HCT116 (cell line): Measurements from ENCODE around the gene BRCA2. TPM values are rescaled to one million over a fixed set of nuclear protein-coding genes. Genes with fewer than 3 reads are reported as not detected.

ENCODE experiments used
- ATAC-seq: fragments of 200-7000 bp; cut with Tn5 transposase; 2 replicates; pipeline ENCODE4 v1.9.1; 2020; ENCODE audit warnings: mild to moderate bottlenecking, moderate library complexity
- BruUV-seq: library from RNA; stranded (reverse); fragments of 400-500 nt; replicated peaks from 2 replicates; lab custom pipeline; 2021; lab: Mats Ljungman, UMichigan
- CTCF ChIA-PET: fragments of 300-600 bp; sonication (Branson Sonifier 250); formaldehyde crosslinking; loops from one replicate; lab custom pipeline; 2021; ENCODE audit warnings: antibody characterized with exemption; lab: Charles Lee
- POLR2A ChIA-PET: fragments of 300-600, 350-600 bp; sonication (Branson Sonifier 250); formaldehyde crosslinking; loops from one replicate; lab custom pipeline; 2021; ENCODE audit warnings: antibody characterized with exemption; lab: Charles Lee
- RAD21 ChIA-PET, 2 experiments: fragments of 300-600 bp; sonication (Branson Sonifier 250); formaldehyde crosslinking; loops; one replicate each; lab custom pipeline; 2023; ENCODE audit warnings: low total read pairs in 2 of 2; ENCODE audit not compliant: uncharacterized antibody in 2 of 2, unreplicated experiment in 2 of 2, low non-redundant PET in 1 of 2; lab: Charles Lee
- DNase-seq: peaks from one replicate; pipeline ENCODE4 v3.0.0-alpha.2; 2010; ENCODE audit warnings: low read depth, low spot score
- H2AFZ ChIP-seq: fragments of 200-600 bp; shearing (Covaris generic), sonication (generic); 2 replicates; pipeline ENCODE4 v1.6.1; 2017; ENCODE audit warnings: low read depth, mixed run types, mixed read lengths, antibody characterized with exemption, low read length; ENCODE audit not compliant: poor library complexity, severe bottlenecking
- H3K27ac ChIP-seq: 2 replicates; pipeline ENCODE4 v1.5.1; 2012; ENCODE audit warnings: low read depth, low read length
- H3K27me3 ChIP-seq: fragments of 200-600 bp; sonication (generic); 2 replicates; pipeline ENCODE4 v1.6.1; 2016; ENCODE audit warnings: mixed run types, low read length, mixed read lengths; ENCODE audit not compliant: insufficient read depth
- H3K36me3 ChIP-seq, 2 experiments: fragments of 200-500 bp in 1 of 2; fragments of 200-600 bp in 1 of 2; sonication (Bioruptor generic) in 1 of 2; sonication (generic) in 1 of 2; 2 replicates each; pipeline versions ENCODE4 v1.5.1 to v1.6.1; 2014 to 2016; ENCODE audit warnings: low read length in 2 of 2, inconsistent platforms in 1 of 2, mixed read lengths in 1 of 2, mixed run types in 1 of 2; ENCODE audit not compliant: insufficient read depth in 2 of 2, control insufficient read depth in 1 of 2
- H3K4me1 ChIP-seq, 2 experiments: fragments of 200-600 bp in 1 of 2; sonication (generic) in 1 of 2; 2 replicates each; pipeline versions ENCODE4 v1.5.1 to v1.6.1; 2012 to 2017; ENCODE audit warnings: low read length in 2 of 2, inconsistent platforms in 1 of 2, mild to moderate bottlenecking in 1 of 2, mixed read lengths in 1 of 2, mixed run types in 1 of 2, moderate library complexity in 1 of 2; ENCODE audit not compliant: insufficient read depth in 2 of 2, control insufficient read depth in 1 of 2
- H3K4me2 ChIP-seq: fragments of 200-600 bp; sonication (generic); 2 replicates; pipeline ENCODE4 v1.6.1; 2017; ENCODE audit warnings: mixed run types, low read length, mixed read lengths
- H3K4me3 ChIP-seq, 2 experiments: fragments of 200-600 bp in 1 of 2; sonication (generic) in 1 of 2; replicated peaks in 1 of 2; 2 replicates each; pipeline ENCODE4 v1.5.1; 2011 to 2016; ENCODE audit warnings: low read length in 2 of 2, control low read depth in 1 of 2, low read depth in 1 of 2, mild to moderate bottlenecking in 1 of 2, mixed read lengths in 1 of 2, mixed run types in 1 of 2
- H3K79me2 ChIP-seq: fragments of 200-600 bp; sonication (generic); 2 replicates; pipeline ENCODE4 v1.6.1; 2017; ENCODE audit warnings: mild to moderate bottlenecking, mixed run types, low read length, moderate library complexity, mixed read lengths; ENCODE audit not compliant: insufficient read depth
- H3K9ac ChIP-seq: fragments of 200-600 bp; sonication (generic); 2 replicates; pipeline ENCODE4 v1.6.1; 2016; ENCODE audit warnings: low read length, mixed read lengths
- H3K9me2 ChIP-seq: fragments of 200-600 bp; sonication (generic), shearing (Covaris generic); 2 replicates; pipeline ENCODE4 v1.6.1; 2017; ENCODE audit warnings: mixed run types, mild to moderate bottlenecking, moderate library complexity; ENCODE audit not compliant: insufficient read depth
- H3K9me3 ChIP-seq, 2 experiments: fragments of 200-500 bp in 1 of 2; fragments of 200-600 bp in 1 of 2; sonication (Bioruptor generic) in 1 of 2; sonication (generic) in 1 of 2; 2 replicates each; pipeline ENCODE4 v1.6.1; 2014 to 2017; ENCODE audit warnings: low read length in 2 of 2, mixed read lengths in 2 of 2, inconsistent platforms in 1 of 2, low read depth in 1 of 2, mild to moderate bottlenecking in 1 of 2, mixed run types in 1 of 2, moderate library complexity in 1 of 2; ENCODE audit not compliant: control insufficient read depth in 1 of 2, insufficient read depth in 1 of 2
- H4K20me1 ChIP-seq: fragments of 200-600 bp; sonication (generic), shearing (Covaris generic); 2 replicates; pipeline ENCODE4 v1.6.1; 2017; ENCODE audit warnings: mixed run types, mild to moderate bottlenecking, moderate library complexity; ENCODE audit not compliant: insufficient read depth
- EZH2phosphoT487 ChIP-seq: fragments of 200-600 bp; IDR thresholded peaks from 2 replicates; pipeline ENCODE4 v1.6.1; 2018; ENCODE audit warnings: antibody characterized with exemption, borderline replicate concordance
- FOSL1 ChIP-seq: IDR thresholded peaks from 2 replicates; pipeline ENCODE4 v1.6.1; 2012; ENCODE audit warnings: low read depth
- POLR2A ChIP-seq: IDR thresholded peaks from 2 replicates; pipeline ENCODE4 v1.7.0; 2011; ENCODE audit warnings: borderline replicate concordance; ENCODE audit not compliant: insufficient read depth, insufficient read length; ENCODE audit errors: extremely low read depth
- RAD21 ChIP-seq: IDR thresholded peaks from 2 replicates; pipeline ENCODE4 v1.6.1; 2012; ENCODE audit warnings: low read depth, mild to moderate bottlenecking
- YY1 ChIP-seq: IDR thresholded peaks from 2 replicates; pipeline ENCODE4 v1.6.1; 2011; ENCODE audit warnings: low read length, low read depth, moderate library complexity, mild to moderate bottlenecking; ENCODE audit not compliant: insufficient replicate concordance; ENCODE audit errors: extremely low read depth
- ZFX ChIP-seq: fragments of 450-650 bp; IDR thresholded peaks from 2 replicates; pipeline ENCODE4 v1.6.1; 2017
- ZNF274 ChIP-seq: fragments of 200-500 bp; sonication (Bioruptor generic); IDR thresholded peaks from 2 replicates; pipeline ENCODE4 v1.6.1; 2014; ENCODE audit warnings: mild to moderate bottlenecking, low read depth, low read length, inconsistent platforms
- intact Hi-C: fragments of 100-400 bp; cut with micrococcal nuclease; formaldehyde crosslinking; loops from 2 replicates; pipeline ENCODE4 v1.10.0; 2022
- total RNA-seq: library from RNA; stranded (reverse); gene quantifications from one replicate; pipeline ENCODE4 v1.2.1, GENCODE V29; 2021; ENCODE audit not compliant: unreplicated experiment
- TF ChIP-seq, protein P1 (sequence below), 3 experiments: fragments of 200-600 bp in 1 of 3; sonication (generic) in 1 of 3; IDR thresholded peaks in 2 of 3; conservative IDR thresholded peaks in 1 of 3; 2 replicates each; pipeline ENCODE4 v1.5.1; 2012 to 2017; ENCODE audit warnings: low read depth in 2 of 3, low read length in 2 of 3, antibody characterized with exemption in 1 of 3, borderline replicate concordance in 1 of 3, control low read depth in 1 of 3, mild to moderate bottlenecking in 1 of 3, mixed read lengths in 1 of 3, mixed run types in 1 of 3, moderate library complexity in 1 of 3; ENCODE audit not compliant: insufficient read depth in 1 of 3
- TF ChIP-seq, protein P2 (sequence below): IDR thresholded peaks from 2 replicates; pipeline ENCODE4 v1.6.1; 2012; ENCODE audit warnings: low read depth
- TF ChIP-seq, protein P3 (sequence below): IDR thresholded peaks from 2 replicates; pipeline ENCODE4 v1.6.1; 2011; ENCODE audit warnings: mild to moderate bottlenecking, low read length, moderate library complexity; ENCODE audit not compliant: insufficient replicate concordance; ENCODE audit errors: extremely low read depth

The BRCA2 gene
- total RNA-seq, 1 experiment from 2014 or later, result 14.2 TPM

DNA sequence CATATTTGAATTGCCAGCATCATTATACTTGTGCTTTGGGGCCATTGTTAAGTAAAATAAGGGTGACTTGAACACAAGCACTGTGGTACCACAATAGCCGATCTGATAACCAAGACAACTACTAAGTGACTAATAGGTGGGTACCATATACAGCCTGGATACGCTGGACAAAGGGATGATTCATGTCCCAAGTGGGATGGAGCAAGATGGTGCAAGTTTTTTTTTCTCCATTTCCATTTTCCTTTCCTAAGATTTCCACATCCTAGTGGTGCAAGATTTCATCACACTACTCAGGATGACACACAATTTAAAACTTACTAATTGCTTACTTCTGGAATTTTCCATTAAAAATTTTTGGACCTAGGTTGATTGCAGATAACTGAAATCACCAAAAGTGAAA, 15.1 kb downstream of the BRCA2 start:
- RAD21 ChIA-PET, result no interaction called here
- DNase-seq (no peak), ATAC-seq (no peak)
- H3K4me2 ChIP-seq, result no peak overlapping the region
- CTCF ChIA-PET, result no interaction called here
- POLR2A ChIA-PET, result no interaction called here
- no peaks in the 10 kb centered on the region for H3K4me1 ChIP-seq
- H4K20me1 ChIP-seq, result no peaks in the 10 kb centered on the region
- no peak overlapping the region for H3K27ac ChIP-seq
- no peak overlapping the region for H3K4me3 ChIP-seq
- no peaks in the 10 kb centered on the region for H3K9me2 ChIP-seq
- no peak overlapping the region for H3K9ac ChIP-seq
- H3K36me3 ChIP-seq, result peaks cover 4 to 36% of the 10 kb centered on the region in 2 experiments
- no peak overlapping the region for H2AFZ ChIP-seq
- BruUV-seq, result no TSS peak
- no peaks in the 10 kb centered on the region for H3K9me3 ChIP-seq
- TF ChIP-seq, protein P1, sequence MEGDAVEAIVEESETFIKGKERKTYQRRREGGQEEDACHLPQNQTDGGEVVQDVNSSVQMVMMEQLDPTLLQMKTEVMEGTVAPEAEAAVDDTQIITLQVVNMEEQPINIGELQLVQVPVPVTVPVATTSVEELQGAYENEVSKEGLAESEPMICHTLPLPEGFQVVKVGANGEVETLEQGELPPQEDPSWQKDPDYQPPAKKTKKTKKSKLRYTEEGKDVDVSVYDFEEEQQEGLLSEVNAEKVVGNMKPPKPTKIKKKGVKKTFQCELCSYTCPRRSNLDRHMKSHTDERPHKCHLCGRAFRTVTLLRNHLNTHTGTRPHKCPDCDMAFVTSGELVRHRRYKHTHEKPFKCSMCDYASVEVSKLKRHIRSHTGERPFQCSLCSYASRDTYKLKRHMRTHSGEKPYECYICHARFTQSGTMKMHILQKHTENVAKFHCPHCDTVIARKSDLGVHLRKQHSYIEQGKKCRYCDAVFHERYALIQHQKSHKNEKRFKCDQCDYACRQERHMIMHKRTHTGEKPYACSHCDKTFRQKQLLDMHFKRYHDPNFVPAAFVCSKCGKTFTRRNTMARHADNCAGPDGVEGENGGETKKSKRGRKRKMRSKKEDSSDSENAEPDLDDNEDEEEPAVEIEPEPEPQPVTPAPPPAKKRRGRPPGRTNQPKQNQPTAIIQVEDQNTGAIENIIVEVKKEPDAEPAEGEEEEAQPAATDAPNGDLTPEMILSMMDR (IDR thresholded peaks at IDR 0.05 in 2 of 3, conservative IDR thresholded peaks at IDR 0.05 in 1 of 3; ENCODE audit: borderline replicate concordance in 1 of 3, insufficient read depth in 1 of 3, low read depth in 2 of 3, low read length in 2 of 3), result no peak
- TF ChIP-seq EZH2phosphoT487 (no peak), YY1 (no peak)
- intact Hi-C loops, result no loop called here
- H3K27me3 ChIP-seq, result no peaks in the 10 kb centered on the region
- no peaks in the 10 kb centered on the region; the same call in 1 of the 2 replicates for H3K79me2 ChIP-seq

DNA sequence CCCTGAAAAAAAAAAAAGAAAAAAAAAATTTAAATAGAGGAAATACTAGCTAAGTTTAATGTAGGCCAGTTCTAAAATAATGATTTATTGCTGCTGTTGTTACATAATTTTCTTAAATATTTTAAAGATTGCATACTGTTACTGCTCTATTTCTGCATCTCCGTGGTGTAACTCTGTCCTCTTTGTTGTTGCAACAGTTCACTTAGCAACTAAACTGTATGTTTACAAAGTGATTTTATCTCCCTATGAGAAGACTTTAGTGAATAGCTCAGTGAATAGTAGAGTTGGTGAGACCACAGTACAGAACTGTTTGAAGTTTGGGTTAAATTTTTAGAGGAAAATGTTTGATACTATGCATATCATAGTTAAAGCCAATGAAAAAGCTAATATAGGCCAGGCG, 19.4 kb downstream of the BRCA2 start:
- RAD21 ChIA-PET, result no interaction called here
- no peak for TF ChIP-seq ZFX
- TF ChIP-seq YY1, result no peak
- TF ChIP-seq POLR2A, result no peak
- TF ChIP-seq, protein P2, sequence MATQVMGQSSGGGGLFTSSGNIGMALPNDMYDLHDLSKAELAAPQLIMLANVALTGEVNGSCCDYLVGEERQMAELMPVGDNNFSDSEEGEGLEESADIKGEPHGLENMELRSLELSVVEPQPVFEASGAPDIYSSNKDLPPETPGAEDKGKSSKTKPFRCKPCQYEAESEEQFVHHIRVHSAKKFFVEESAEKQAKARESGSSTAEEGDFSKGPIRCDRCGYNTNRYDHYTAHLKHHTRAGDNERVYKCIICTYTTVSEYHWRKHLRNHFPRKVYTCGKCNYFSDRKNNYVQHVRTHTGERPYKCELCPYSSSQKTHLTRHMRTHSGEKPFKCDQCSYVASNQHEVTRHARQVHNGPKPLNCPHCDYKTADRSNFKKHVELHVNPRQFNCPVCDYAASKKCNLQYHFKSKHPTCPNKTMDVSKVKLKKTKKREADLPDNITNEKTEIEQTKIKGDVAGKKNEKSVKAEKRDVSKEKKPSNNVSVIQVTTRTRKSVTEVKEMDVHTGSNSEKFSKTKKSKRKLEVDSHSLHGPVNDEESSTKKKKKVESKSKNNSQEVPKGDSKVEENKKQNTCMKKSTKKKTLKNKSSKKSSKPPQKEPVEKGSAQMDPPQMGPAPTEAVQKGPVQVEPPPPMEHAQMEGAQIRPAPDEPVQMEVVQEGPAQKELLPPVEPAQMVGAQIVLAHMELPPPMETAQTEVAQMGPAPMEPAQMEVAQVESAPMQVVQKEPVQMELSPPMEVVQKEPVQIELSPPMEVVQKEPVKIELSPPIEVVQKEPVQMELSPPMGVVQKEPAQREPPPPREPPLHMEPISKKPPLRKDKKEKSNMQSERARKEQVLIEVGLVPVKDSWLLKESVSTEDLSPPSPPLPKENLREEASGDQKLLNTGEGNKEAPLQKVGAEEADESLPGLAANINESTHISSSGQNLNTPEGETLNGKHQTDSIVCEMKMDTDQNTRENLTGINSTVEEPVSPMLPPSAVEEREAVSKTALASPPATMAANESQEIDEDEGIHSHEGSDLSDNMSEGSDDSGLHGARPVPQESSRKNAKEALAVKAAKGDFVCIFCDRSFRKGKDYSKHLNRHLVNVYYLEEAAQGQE, result no peak
- TF ChIP-seq, protein P3, sequence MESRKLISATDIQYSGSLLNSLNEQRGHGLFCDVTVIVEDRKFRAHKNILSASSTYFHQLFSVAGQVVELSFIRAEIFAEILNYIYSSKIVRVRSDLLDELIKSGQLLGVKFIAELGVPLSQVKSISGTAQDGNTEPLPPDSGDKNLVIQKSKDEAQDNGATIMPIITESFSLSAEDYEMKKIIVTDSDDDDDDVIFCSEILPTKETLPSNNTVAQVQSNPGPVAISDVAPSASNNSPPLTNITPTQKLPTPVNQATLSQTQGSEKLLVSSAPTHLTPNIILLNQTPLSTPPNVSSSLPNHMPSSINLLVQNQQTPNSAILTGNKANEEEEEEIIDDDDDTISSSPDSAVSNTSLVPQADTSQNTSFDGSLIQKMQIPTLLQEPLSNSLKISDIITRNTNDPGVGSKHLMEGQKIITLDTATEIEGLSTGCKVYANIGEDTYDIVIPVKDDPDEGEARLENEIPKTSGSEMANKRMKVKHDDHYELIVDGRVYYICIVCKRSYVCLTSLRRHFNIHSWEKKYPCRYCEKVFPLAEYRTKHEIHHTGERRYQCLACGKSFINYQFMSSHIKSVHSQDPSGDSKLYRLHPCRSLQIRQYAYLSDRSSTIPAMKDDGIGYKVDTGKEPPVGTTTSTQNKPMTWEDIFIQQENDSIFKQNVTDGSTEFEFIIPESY, result no peak
- TF ChIP-seq FOSL1, result no peak
- no peak for TF ChIP-seq EZH2phosphoT487
- no peak for TF ChIP-seq ZNF274
- TF ChIP-seq RAD21, result no peak

More for the DNA sequence above, 19.4 kb downstream of the BRCA2 start:
- CTCF ChIA-PET, result no interaction called here
- Histone ChIP-seq H4K20me1 (no peaks in the 10 kb centered on the region), H3K79me2 (no peaks in the 10 kb centered on the region; the same call in 1 of the 2 replicates), H3K4me3 (no peak overlapping the region), H3K36me3 (peaks cover 7 to 32% of the 10 kb centered on the region in 2 experiments), H3K4me1 (no peaks in the 10 kb centered on the region), H3K27ac (no peak overlapping the region), H3K27me3 (no peaks in the 10 kb centered on the region), H2AFZ (no peak overlapping the region), H3K9me3 (no peaks in the 10 kb centered on the region), H3K4me2 (no peak overlapping the region), H3K9ac (no peak overlapping the region), H3K9me2 (no peaks in the 10 kb centered on the region)
- no peak for ATAC-seq
- DNase-seq, result no peak
- intact Hi-C loops, result no loop called here
- no TSS peak for BruUV-seq
- POLR2A ChIA-PET, result no interaction called here
